Measurements from ENCODE around the gene TEFM. TPM values are rescaled to one million over a fixed set of nuclear protein-coding genes. Genes with fewer than 3 reads are reported as not detected.

TEFM gene
- polyA plus RNA-seq, 1 of the 3 experiments (the other 2 are of a cell fraction), result 4.4 TPM

DNA sequence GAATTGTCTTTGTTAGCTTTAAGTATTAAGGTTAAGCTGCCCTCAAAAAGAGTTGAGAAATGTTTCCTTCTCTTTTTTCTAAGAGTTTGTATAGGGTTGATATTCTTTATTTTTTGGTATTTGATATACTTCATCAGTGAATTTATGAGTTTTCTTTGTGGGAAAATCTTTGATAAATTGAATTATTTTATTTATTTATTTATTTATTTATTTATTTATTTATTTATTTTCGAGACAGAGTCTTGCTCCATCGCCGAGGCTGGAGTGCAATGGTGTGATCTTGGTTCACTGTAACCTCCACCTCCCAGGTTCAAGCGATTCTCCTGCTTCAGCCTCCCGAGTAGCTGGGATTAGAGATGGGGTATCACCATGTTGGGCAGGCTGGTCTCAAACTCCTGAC is 19.9 kb downstream of the TEFM start:
- Histone ChIP-seq H4K20me1 (ENCODE audit: insufficient read depth) (no peaks in the 10 kb centered on the region), H3K9me3 (no peaks in the 10 kb centered on the region), H3F3A (replicated peaks; ENCODE audit: insufficient read depth) (peaks cover 3% of the 10 kb centered on the region), H3K27me3 (ENCODE audit: insufficient read depth) (no peaks in the 10 kb centered on the region), H3K79me2 (ENCODE audit: insufficient read depth) (no peaks in the 10 kb centered on the region), H3K27ac (ENCODE audit: low read depth in 2 of 2, low read length in 1 of 2) (no peak overlapping the region), H3K4me1 (ENCODE audit: control insufficient read depth in 1 of 2, insufficient read depth in 2 of 2, low read depth in 1 of 2, low read length in 1 of 2) (no peaks in the 10 kb centered on the region), H3K4me2 (no peak overlapping the region), H3K9me2 (no peaks in the 10 kb centered on the region), H3K36me3 (replicated peaks in 1 of 2; ENCODE audit: control insufficient read depth in 1 of 2, insufficient read depth in 2 of 2, low read length in 1 of 2) (peaks cover 2 to 37% of the 10 kb centered on the region in 2 experiments), H3K4me3 (ENCODE audit: low read depth in 2 of 2, low read length in 1 of 2) (no peak overlapping the region), H2AFZ (ENCODE audit: low read depth) (no peak overlapping the region), H3K9ac (no peak overlapping the region)
- POLR2A ChIA-PET, result no interaction called here
- CTCF ChIA-PET, result no interaction called here
- 97% methylated on average over 5 of the region's 5 CpGs for WGBS (ENCODE audit: low lambda C conversion rate)
- TF ChIP-seq GABPA (IDR thresholded peaks at IDR 0.05; ENCODE audit: low read depth) (no peak), PBX3 (IDR thresholded peaks at IDR 0.05) (no peak), USF2 (IDR thresholded peaks at IDR 0.05; ENCODE audit: borderline replicate concordance, low read depth, low read length) (no peak), RAD21 (IDR thresholded peaks at IDR 0.05; ENCODE audit: low read length) (no peak), TAF1 (IDR thresholded peaks at IDR 0.05; ENCODE audit: borderline replicate concordance, low read depth, low read length) (no peak), RFX5 (IDR thresholded peaks at IDR 0.05; ENCODE audit: low read length) (no peak), ZBTB33 (IDR thresholded peaks at IDR 0.05; ENCODE audit: borderline replicate concordance, low read depth) (no peak), RCOR1 (IDR thresholded peaks at IDR 0.05; ENCODE audit: low read length) (no peak), POLR2AphosphoS5 (IDR thresholded peaks at IDR 0.05; ENCODE audit: low read depth, low read length) (no peak), EP300 (IDR thresholded peaks at IDR 0.05; ENCODE audit: borderline replicate concordance in 1 of 2, low read depth in 1 of 2, low read length in 1 of 2) (no peak), EZH2phosphoT487 (IDR thresholded peaks at IDR 0.05; ENCODE audit: borderline replicate concordance, low read depth) (no peak), NRF1 (IDR thresholded peaks at IDR 0.05; ENCODE audit: low read depth, low read length) (no peak), JUND (IDR thresholded peaks at IDR 0.05) (no peak), RXRA (IDR thresholded peaks at IDR 0.05; ENCODE audit: borderline replicate concordance, low read depth) (no peak)
- TF ChIP-seq, protein P1, sequence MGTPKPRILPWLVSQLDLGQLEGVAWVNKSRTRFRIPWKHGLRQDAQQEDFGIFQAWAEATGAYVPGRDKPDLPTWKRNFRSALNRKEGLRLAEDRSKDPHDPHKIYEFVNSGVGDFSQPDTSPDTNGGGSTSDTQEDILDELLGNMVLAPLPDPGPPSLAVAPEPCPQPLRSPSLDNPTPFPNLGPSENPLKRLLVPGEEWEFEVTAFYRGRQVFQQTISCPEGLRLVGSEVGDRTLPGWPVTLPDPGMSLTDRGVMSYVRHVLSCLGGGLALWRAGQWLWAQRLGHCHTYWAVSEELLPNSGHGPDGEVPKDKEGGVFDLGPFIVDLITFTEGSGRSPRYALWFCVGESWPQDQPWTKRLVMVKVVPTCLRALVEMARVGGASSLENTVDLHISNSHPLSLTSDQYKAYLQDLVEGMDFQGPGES (IDR thresholded peaks at IDR 0.05; ENCODE audit: low read depth, low read length), result no peak
- TF ChIP-seq, protein P2, sequence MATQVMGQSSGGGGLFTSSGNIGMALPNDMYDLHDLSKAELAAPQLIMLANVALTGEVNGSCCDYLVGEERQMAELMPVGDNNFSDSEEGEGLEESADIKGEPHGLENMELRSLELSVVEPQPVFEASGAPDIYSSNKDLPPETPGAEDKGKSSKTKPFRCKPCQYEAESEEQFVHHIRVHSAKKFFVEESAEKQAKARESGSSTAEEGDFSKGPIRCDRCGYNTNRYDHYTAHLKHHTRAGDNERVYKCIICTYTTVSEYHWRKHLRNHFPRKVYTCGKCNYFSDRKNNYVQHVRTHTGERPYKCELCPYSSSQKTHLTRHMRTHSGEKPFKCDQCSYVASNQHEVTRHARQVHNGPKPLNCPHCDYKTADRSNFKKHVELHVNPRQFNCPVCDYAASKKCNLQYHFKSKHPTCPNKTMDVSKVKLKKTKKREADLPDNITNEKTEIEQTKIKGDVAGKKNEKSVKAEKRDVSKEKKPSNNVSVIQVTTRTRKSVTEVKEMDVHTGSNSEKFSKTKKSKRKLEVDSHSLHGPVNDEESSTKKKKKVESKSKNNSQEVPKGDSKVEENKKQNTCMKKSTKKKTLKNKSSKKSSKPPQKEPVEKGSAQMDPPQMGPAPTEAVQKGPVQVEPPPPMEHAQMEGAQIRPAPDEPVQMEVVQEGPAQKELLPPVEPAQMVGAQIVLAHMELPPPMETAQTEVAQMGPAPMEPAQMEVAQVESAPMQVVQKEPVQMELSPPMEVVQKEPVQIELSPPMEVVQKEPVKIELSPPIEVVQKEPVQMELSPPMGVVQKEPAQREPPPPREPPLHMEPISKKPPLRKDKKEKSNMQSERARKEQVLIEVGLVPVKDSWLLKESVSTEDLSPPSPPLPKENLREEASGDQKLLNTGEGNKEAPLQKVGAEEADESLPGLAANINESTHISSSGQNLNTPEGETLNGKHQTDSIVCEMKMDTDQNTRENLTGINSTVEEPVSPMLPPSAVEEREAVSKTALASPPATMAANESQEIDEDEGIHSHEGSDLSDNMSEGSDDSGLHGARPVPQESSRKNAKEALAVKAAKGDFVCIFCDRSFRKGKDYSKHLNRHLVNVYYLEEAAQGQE (IDR thresholded peaks at IDR 0.05; ENCODE audit: low read depth, low read length), result no peak
- DNase-seq, result no peak

Data from SK-N-SH (cell line).